ENCODE data around the gene LRFN4.

- TF ChIP-seq CTCF (IDR thresholded peaks at IDR 0.05) (no peak), POLR2A (IDR thresholded peaks at IDR 0.05) (no peak)
Measured at GRCh38 chr11:66882561-66883015, 25.7 kb downstream of the LRFN4 start.
